Esophagus muscularis mucosa (tissue), 4 donors: ENCODE data around the gene ROPN1.
"Not testable (repeated sequence)": the region's sequence is repeated elsewhere in the genome, so short reads cannot be mapped to it uniquely, and the experiment has no call there.

ENCODE experiments used
- EP300 ChIP-seq: sonication (generic); formaldehyde crosslinking; IDR thresholded peaks from one replicate; pipeline ENCODE4 v1.6.1; 2017; ENCODE audit warnings: antibody characterized with exemption
- POLR2A ChIP-seq: fragments of 450-650 bp; IDR thresholded peaks from one replicate; pipeline ENCODE4 v1.6.1; 2017; ENCODE audit warnings: antibody characterized with exemption, moderate library complexity, mild to moderate bottlenecking, low read depth
- TF ChIP-seq, protein P1 (sequence below), 3 experiments: fragments of 200-600 bp in 2 of 3; fragments of 450-650 bp in 1 of 3; sonication (generic) in 2 of 3; IDR thresholded peaks; one replicate each; pipeline ENCODE4 v1.5.1; 2017 to 2019; ENCODE audit warnings: antibody characterized with exemption in 3 of 3, mild to moderate bottlenecking in 2 of 3, moderate library complexity in 1 of 3

DNA sequence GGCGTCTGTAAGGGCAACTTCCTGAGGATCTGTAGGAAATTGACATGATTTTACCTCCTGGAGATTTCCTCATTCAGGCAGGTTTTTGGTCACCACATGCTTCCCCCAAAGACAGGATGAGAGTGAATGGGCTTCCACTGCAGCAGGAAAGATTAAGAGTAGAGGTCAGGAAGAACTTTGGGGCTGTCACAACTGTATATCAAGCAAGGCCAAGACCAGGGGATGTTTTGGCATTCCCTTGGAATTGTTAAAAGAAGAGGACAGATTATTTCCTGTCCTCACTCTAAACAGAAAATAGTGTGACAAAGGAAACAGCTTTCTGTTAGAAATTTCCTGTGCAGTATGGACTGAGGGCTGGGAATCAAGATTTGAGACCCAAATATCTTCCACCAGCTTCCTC is 31.6 kb upstream of the ROPN1 start:
- TF ChIP-seq POLR2A, EP300: not testable (repeated sequence)
- TF ChIP-seq, protein P1, sequence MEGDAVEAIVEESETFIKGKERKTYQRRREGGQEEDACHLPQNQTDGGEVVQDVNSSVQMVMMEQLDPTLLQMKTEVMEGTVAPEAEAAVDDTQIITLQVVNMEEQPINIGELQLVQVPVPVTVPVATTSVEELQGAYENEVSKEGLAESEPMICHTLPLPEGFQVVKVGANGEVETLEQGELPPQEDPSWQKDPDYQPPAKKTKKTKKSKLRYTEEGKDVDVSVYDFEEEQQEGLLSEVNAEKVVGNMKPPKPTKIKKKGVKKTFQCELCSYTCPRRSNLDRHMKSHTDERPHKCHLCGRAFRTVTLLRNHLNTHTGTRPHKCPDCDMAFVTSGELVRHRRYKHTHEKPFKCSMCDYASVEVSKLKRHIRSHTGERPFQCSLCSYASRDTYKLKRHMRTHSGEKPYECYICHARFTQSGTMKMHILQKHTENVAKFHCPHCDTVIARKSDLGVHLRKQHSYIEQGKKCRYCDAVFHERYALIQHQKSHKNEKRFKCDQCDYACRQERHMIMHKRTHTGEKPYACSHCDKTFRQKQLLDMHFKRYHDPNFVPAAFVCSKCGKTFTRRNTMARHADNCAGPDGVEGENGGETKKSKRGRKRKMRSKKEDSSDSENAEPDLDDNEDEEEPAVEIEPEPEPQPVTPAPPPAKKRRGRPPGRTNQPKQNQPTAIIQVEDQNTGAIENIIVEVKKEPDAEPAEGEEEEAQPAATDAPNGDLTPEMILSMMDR (IDR thresholded peaks at IDR 0.05) = not testable (repeated sequence)
